Bronchial epithelial cell (primary cell): Measurements from ENCODE around the gene SERPINB4. TPM values are rescaled to one million over a fixed set of nuclear protein-coding genes. Genes with fewer than 3 reads are reported as not detected.

Experiments used
- DNase-seq: peaks from one replicate; pipeline ENCODE4 v3.0.0-alpha.2; 2010; ENCODE audit warnings: low read depth
- FAIRE-seq: peaks from 2 replicates; lab custom pipeline; 2011; peaks lifted over from hg19 to GRCh38; lab: Jason Lieb, UNC
- H3K27me3 ChIP-seq: 2 replicates; pipeline ENCODE4 v1.5.1; 2011; ENCODE audit warnings: low read length; ENCODE audit not compliant: control insufficient read depth, insufficient read depth
- H3K36me3 ChIP-seq: 2 replicates; pipeline ENCODE4 v1.5.1; 2011; ENCODE audit warnings: low read length; ENCODE audit not compliant: control insufficient read depth, insufficient read depth
- H3K4me3 ChIP-seq: 2 replicates; pipeline ENCODE4 v1.5.1; 2011; ENCODE audit warnings: mild to moderate bottlenecking, low read depth, low read length, control low read depth
- CTCF ChIP-seq: IDR thresholded peaks from 2 replicates; pipeline ENCODE4 v1.5.1; 2011; ENCODE audit warnings: mild to moderate bottlenecking, moderate library complexity, low read length, control low read depth, inconsistent platforms; ENCODE audit not compliant: insufficient read depth, severe bottlenecking
- total RNA-seq: library from RNA; depleted of rRNA; stranded (reverse); fragments of >200 nt; gene quantifications from 2 replicates; pipeline ENCODE4 v1.2.1, GENCODE V29; 2014

Gene SERPINB4
- total RNA-seq, 1 donor from 2014 or later: 0.26 TPM

- Histone ChIP-seq H3K27me3 (no peaks in the 10 kb centered on the region), H3K4me3 (no peak overlapping the region), H3K36me3 (no peaks in the 10 kb centered on the region)
- no peak for FAIRE-seq
- peak; percentile 76 for DNase-seq
- TF ChIP-seq CTCF: no peak
These were observed 37.6 kb upstream of the SERPINB4 start for GRCh38 chr18:63681449-63682340.

GRCh38 chr18:63679820-63680606, 36.0 kb upstream of the SERPINB4 start:
- no peak for FAIRE-seq
- no peaks in the 10 kb centered on the region for H3K27me3 ChIP-seq
- no peak for DNase-seq
- no peak overlapping the region for H3K4me3 ChIP-seq
- no peaks in the 10 kb centered on the region for H3K36me3 ChIP-seq
- no peak for TF ChIP-seq CTCF

- no peak for TF ChIP-seq CTCF
- no peak overlapping the region for H3K4me3 ChIP-seq
- DNase-seq (peak; percentile 60), FAIRE-seq (no peak)
- H3K36me3 ChIP-seq: no peaks in the 10 kb centered on the region
- no peaks in the 10 kb centered on the region for H3K27me3 ChIP-seq
These were observed 33.6 kb upstream of the SERPINB4 start for GRCh38 chr18:63677500-63678225.

- H3K4me3 ChIP-seq: no peak overlapping the region
These were observed 32.7 kb upstream of the SERPINB4 start for GRCh38 chr18:63676526-63677323.

More at GRCh38 chr18:63676526-63677323, 32.7 kb upstream of the SERPINB4 start:
- Histone ChIP-seq H3K27me3 (no peaks in the 10 kb centered on the region), H3K36me3 (no peaks in the 10 kb centered on the region)
- TF ChIP-seq CTCF: peak; percentile 67
- FAIRE-seq (no peak), DNase-seq (no peak)
